ENCODE results near the gene NCKAP5L.

DNA sequence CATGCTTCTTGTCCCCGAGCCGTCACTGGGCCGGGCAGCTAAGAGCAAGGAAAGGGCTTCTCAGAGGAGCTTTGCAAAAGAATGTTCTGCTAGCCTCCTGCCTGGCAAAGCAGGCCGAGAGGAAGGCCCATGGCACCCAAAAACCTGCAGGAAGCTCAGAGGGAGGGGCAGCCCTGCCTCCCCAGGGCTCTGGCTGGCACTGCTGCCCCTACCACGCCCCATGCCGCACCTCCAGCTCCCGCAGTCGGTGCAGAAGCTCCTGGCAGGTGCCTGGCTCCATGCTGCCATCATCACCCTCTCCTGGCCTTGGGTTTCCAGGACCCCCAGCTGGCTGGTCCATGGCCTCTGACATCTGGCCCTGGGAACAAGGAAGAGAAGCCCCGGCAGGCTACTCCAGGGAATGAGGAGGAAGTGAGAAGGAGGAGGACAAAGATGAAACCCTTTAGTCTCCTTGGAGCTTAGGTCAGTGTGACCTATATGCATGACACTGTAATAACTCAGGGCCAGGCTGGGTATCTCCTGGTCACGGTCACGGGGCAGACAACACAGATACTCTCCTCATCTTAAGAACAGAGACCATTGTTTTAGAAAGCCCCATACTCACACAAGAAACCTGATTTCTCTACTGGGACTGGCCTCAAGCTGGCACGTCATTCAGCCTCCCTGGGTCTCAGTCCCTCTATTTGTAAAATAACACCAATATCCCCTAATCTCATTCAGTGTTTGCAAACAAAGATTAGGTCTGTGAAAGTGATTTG lies 24.3 kb downstream of the NCKAP5L start:
- TF ChIP-seq POLR2A (IDR thresholded peaks at IDR 0.05) (no peak), EP300 (IDR thresholded peaks at IDR 0.05) (no peak)
- TF ChIP-seq, protein P1, sequence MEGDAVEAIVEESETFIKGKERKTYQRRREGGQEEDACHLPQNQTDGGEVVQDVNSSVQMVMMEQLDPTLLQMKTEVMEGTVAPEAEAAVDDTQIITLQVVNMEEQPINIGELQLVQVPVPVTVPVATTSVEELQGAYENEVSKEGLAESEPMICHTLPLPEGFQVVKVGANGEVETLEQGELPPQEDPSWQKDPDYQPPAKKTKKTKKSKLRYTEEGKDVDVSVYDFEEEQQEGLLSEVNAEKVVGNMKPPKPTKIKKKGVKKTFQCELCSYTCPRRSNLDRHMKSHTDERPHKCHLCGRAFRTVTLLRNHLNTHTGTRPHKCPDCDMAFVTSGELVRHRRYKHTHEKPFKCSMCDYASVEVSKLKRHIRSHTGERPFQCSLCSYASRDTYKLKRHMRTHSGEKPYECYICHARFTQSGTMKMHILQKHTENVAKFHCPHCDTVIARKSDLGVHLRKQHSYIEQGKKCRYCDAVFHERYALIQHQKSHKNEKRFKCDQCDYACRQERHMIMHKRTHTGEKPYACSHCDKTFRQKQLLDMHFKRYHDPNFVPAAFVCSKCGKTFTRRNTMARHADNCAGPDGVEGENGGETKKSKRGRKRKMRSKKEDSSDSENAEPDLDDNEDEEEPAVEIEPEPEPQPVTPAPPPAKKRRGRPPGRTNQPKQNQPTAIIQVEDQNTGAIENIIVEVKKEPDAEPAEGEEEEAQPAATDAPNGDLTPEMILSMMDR (IDR thresholded peaks at IDR 0.05): no peak

Measured in ovary (tissue), 3 donors.